SHP77 treated with DMSO at 0.1 percent for 48 hours (cell line): ENCODE data around the gene KCNIP4.

ENCODE experiments used
- DNase-seq: peaks from one replicate; lab custom pipeline; 2025; lab: John Stamatoyannopoulos, UW

KCNIP4 gene

DNA sequence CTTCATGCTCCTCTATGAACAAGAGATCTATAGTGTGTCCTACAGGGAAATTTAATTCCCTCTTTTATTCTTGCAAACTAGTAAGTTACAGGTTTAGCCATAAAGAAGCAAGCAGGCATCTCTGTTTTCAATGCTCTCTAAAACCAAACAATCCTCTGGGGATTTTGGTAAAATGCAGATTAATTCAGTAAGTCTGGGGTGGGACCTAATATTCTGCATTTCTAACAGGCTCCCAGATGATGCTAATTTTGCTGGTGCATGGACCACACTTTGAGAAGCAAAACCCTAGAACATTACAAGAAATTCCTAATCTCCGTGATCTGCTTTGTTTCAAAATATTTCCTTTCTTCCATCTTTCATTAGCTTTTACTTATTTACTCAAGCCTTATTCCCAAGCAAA is 903.5 kb downstream of the KCNIP4 start:
- DNase-seq: no peak

DNA sequence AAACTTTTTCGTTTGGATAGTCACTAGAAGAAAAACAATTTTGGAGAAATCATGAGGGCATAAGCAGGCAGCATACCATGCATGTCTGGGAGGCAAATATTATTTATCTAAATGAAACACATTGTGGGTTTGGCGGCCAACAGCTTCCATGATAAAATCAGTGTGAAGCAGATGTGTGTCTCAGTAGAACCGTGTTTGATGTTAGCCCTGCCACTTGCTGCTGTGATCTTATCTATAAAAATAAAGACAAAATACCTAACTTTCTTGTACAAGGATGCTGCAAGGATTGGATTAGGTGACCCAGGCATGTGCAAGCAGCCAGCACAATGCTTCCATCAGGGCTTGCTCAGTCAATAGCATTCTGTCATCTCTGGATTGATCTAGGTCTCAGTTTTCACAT is 906.9 kb downstream of the KCNIP4 start:
- no peak for DNase-seq

- no peak for DNase-seq
Measured at GRCh38 chr4:21034728-21035127, 913.8 kb downstream of the KCNIP4 start.

- DNase-seq: no peak
Measured at GRCh38 chr4:21032089-21032645, 916.4 kb downstream of the KCNIP4 start.

GRCh38 chr4:21018817-21019216 is 929.8 kb downstream of the KCNIP4 start:
- DNase-seq: no peak

DNA sequence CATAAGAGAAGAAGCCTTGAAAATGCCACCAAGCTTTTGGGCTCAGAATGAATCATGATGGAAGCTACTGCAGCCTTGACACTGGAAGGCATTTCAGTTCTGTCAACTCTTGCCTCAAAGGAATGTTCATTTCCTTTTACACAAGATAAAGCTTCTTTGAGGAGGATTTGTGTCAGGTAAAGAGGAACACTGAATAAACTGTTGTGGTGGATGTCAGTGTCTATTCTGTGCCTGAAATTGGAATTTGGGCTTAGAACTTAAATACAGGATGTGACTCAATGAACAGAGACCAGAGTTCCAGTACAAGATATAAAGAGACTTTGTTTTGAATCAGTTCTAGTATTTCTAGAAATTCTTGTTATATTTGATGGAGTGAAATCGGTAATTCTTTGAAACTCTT is 935.1 kb downstream of the KCNIP4 start:
- no peak for DNase-seq

DNA sequence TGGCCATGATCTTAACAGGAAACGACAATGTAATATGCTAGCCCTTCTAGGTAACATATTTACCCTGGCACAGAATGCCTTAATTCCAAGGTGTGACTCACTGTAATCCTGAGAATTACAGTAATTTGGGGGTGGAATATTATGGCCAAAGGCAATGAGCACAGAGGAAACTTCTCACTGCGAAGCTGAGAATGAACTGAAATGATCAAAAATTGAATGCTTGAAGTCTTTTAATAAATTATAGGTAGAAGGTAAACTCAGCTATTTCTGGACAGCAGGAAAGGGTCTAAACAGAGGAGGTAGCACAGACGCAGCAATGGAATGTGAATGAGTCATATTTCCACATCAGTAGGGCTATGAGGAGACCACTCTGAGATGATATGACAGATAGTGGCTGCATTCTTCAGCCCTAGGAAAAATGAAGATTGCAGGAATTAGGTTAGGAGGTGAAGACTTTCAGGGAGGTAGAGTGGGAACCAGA is 935.7 kb downstream of the KCNIP4 start:
- no peak for DNase-seq

DNA sequence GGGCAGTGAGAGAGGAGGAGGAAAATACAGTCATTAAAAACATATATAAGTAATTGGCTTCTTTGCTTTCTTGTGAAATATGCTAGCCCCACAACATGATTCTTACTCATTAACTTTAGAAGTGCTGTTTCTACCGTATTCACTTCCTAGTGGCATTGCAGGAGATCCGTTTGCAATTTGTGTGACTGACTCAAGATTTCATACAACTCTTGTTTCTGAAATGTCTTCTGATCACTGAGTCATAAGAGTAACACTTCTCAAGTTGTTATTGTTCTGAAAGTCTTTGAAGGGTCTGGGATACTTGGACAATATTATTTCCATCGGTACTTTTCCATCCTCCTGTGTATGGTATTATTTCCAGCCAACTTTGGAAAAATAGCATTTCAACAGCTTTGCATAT is 937.5 kb downstream of the KCNIP4 start:
- DNase-seq: no peak

GRCh38 chr4:21009956-21010355 is 938.6 kb downstream of the KCNIP4 start:
- DNase-seq: no peak

DNA sequence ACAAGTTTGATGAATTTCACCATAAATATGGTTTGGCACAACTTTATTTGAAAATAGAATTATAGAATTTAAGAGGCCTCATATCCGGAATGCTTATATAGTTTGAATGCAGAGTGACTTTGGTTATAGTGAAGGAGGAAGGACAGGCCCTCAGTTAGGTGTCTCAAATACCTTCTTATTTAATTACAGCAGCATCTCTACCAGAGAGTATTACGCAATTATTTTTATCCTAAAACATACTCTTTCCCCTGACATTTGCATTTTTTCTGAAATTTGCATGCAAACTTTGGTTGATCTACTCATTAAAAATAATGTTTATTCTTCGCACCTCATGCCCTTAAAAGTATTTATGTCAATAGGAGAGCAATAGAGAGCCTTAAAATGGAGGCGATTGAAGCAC is 942.9 kb downstream of the KCNIP4 start:
- no peak for DNase-seq

DNA sequence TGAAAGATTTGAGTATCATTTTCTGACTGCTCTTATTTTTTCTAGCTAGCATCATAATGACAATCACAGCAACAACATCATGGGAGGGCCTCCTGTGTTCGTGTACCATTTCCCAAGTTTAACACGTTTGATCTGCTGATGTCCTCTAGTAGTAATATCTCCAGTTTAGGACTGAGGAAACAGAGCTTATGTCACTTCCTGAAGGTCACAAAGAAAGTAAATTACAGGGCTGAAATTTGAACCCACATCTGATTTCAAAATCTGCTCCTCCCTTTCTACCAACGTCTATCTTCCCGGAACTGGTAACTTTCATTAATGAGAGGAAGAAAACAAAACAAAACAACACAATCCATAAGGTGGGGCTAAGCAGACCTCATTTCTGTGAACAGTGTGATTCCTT is 945.6 kb downstream of the KCNIP4 start:
- DNase-seq: no peak

DNA sequence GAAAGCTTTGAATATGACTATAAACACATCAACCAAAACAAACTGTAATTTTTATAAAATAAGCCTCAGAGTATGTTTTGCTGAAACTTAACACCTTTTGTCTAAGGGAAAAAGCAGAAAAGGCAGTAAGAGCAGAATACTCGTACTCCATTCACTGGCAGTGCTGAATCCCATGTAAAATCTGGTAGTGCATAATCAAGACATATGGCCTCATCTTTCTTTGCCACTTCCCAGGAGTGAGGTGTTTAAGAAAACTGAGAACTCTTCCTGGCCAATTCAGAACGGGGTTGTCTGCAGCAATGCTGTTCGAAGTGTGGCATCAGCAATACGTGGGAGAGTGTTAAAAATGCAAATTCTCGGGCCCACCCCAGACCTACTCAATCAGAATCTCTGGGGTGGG is 946.3 kb downstream of the KCNIP4 start:
- DNase-seq: no peak

DNA sequence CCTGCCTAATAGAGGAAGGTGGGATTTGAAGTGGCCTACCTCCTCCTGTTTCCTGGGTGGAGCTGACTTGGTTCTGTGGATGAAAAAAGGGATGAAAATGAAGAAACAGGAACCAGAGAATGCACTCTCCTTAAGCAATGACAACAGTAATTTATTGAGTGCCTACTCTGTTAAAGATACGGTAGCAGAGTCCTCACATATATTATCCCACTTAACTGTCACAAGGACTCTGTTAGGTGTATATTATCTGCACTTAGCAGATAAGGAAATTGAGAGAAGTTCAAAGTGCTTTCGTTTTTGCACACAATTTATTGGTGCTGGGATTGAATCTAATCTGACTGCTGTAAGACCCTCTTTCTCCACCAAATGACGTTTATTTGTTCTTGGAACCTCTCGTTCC is 947.1 kb downstream of the KCNIP4 start:
- DNase-seq: no peak

DNA sequence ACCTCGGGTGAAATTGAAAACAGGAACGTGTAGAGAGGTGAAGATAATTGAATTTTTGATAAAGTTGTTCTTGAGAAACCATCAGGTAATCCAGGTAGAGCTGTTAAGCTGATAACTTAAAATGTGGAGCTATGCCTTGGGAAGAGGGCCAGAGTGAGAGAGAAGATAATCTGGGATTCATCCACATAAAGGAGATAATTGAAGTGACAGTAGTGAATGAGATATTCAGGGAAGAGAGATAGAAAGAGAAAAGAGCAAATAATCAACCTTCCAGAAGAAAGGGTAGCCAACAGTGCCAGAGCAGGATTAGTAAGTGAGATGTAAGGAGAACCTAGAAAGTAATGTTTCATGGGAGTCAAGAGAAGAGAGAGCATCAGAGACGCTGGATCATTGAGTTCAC is 950.7 kb downstream of the KCNIP4 start:
- no peak for DNase-seq

DNA sequence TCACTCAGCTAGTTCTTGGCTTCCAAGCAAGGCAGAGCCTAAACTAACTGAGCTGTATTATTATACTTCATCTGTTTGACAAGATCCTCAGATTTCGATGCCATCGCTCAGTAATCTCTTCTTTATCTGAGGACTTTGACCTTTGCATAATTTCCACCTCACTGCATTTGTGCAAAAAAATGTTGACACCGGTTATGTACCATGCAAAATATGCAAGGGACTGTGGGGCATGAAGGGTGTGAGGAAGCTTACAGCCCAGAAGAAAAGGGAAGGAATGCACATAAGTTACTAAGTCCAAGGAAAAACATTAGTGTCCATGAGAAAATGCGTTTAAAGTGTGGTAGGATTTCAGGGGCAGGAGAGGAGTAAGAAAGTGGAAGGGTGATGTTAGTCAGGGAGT is 953.0 kb downstream of the KCNIP4 start:
- DNase-seq: no peak

GRCh38 chr4:20995015-20995414 is 953.6 kb downstream of the KCNIP4 start:
- no peak for DNase-seq

- DNase-seq: no peak
Measured at GRCh38 chr4:20992002-20992401, 956.6 kb downstream of the KCNIP4 start.

DNA sequence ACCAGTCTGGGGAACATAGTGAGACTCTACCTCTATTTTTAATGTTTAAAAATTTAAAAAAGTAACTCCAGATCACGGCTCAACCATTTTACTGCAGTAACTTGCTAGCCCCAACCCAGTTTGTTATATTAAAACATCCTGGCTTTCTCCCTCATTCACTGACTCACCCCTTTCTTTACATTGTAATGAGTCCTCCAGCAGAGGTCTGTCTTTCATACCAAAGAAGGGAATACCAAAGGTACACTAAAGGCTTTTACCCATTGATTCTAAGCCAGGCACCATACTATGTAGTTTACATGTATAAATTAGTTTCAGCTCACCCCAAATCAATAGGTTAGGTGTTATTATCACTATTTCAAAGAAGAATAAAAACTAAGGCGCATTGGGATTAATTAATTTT is 961.4 kb downstream of the KCNIP4 start:
- no peak for DNase-seq

DNA sequence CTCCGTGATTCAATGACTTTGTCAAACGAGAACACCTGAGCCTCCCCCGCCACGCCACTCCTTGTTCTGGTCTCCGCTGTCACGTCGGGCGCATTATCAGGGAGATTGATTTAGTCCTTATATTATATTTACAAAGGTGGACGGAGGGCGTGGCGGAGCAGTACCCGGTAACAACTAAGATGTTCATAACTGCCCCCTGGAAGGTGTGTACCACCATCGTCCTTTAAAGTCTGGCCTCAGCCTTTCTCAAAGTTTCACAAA is 964.1 kb downstream of the KCNIP4 start:
- no peak for DNase-seq

DNA sequence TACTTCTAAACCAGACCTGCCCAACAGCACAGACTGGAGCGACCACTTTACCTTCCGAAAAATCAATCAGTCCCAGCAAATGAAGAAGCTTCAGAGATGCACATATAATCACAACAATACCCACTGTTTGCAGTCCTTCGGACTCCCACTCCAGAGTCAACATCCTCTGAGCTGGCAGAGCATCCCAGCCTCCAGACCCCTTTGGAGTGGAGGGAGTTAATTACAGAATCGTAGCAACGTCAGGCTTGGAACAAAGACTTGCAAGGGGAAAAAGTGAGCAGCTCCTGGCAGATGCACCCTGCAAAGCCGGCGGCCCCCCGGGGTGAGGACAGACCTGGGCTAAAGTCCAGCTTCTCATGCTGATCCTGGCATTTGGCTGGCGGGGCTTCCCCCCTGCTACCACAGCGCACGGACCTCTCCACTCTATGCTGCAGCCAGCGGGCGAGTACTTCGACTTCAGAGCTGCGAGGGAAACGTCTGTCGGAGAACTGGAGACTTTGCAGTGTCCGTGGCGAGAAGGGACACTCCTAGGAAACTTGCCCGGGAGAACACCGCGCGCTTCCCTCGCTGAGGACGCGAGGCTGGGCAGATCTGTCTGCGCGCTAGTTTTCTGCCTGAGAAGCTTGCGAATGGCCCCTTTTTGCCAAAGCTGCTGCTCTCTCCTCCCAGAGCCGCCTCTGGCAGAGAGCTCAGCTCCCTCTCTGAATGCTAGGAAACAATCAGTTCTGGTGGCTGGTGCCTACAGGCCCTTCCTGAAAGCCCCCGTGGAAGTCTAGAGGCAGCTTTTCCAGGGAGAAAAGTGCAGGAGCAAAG is 964.6 kb downstream of the KCNIP4 start:
- no peak for DNase-seq

GRCh38 chr4:20982544-20982943 is 966.0 kb downstream of the KCNIP4 start:
- DNase-seq: no peak

GRCh38 chr4:20960291-20960690 is 988.3 kb downstream of the KCNIP4 start:
- DNase-seq: no peak

DNA sequence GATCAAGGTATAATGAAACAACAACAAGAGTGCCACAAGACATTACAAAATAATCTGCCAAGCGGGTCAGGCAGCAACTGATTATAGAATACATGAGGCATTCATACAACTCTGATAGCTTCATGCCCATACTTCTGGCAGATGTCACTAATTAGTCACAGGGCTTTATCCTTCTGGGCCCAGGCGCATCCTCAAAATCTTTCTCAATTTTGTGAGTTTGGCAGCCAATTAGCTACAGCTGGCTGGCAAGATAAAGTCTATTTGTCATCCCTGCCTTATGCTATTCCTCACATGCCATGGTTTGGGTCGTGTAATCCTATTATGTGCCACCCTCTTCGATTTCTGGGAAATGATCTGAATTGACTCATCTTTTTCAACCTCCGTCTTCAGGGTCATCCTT is 994.0 kb downstream of the KCNIP4 start:
- no peak for DNase-seq

- DNase-seq: no peak
Measured at GRCh38 chr4:20944961-20945360, 1003.6 kb downstream of the KCNIP4 start.
